Vagina (tissue), 2 donors: ENCODE results near the gene PSIP1.

Experiments
- CTCF ChIP-seq, 3 experiments: fragments of 450-650 bp in 2 of 3; fragments of 200-600 bp in 1 of 3; sonication (generic) in 1 of 3; IDR thresholded peaks; one replicate each; pipeline ENCODE4 v1.5.1; 2017 to 2019; ENCODE audit warnings: antibody characterized with exemption in 3 of 3, mild to moderate bottlenecking in 2 of 3, moderate library complexity in 2 of 3
- POLR2A ChIP-seq, 2 donors: fragments of 450-650 bp; IDR thresholded peaks; one replicate each; pipeline ENCODE4 v1.6.1; 2017; ENCODE audit warnings: antibody characterized with exemption in 2 of 2, mild to moderate bottlenecking in 2 of 2, moderate library complexity in 2 of 2
- POLR2AphosphoS5 ChIP-seq, 2 donors: sonication (generic); formaldehyde crosslinking; IDR thresholded peaks; one replicate each; pipeline ENCODE4 v1.9.0; 2017; ENCODE audit warnings: antibody characterized with exemption in 2 of 2, mild to moderate bottlenecking in 2 of 2, low read depth in 1 of 2; ENCODE audit not compliant: insufficient read depth in 1 of 2

DNA sequence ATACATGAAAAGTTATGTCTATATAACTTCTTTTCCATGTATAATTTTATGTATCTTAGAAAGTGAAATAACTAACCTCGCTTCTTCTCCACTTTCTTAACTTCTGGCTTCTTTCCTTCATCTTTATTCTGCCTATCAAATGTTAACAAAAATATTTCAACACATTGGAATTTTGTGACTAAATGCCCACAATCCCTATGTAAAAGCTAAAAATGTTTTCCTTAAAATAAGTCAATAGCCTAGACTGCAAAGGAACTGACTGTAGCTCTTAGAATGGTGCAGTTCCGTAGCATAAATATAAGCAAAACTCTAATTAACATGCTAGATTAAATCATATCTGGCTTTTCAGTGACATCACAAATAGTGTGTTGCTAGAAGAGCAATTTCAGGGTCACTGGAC, 40.9 kb downstream of the PSIP1 start:
- TF ChIP-seq CTCF (IDR thresholded peaks at IDR 0.05) (no peak), POLR2AphosphoS5 (IDR thresholded peaks at IDR 0.05; ENCODE audit: insufficient read depth in 1 of 2, low read depth in 1 of 2) (no peak), POLR2A (IDR thresholded peaks at IDR 0.05) (no peak)
